Measurements from ENCODE around the gene HARS2.
"Not testable (repeated sequence)": the region's sequence is repeated elsewhere in the genome, so short reads cannot be mapped to it uniquely, and the experiment has no call there.

HARS2 gene

GRCh38 chr5:140696891-140697492 is 5.7 kb downstream of the HARS2 start:
- no peak for DNase-seq (ENCODE audit: low read depth in 1 of 2, low spot score in 1 of 2)

- peak; percentile 80 for DNase-seq (ENCODE audit: low read depth in 1 of 2, low spot score in 1 of 2)
Measured at GRCh38 chr5:140700177-140701144, 9.2 kb downstream of the HARS2 start, which contains the start of gene ZMAT2. Gene ZMAT2, plus strand, starts transcription at chr5:140700447. Its CDS starts 14 bp downstream, at chr5:140700461.

- no peak for DNase-seq (ENCODE audit: low read depth in 1 of 2, low spot score in 1 of 2)
Measured at GRCh38 chr5:140707812-140708211, 16.6 kb downstream of the HARS2 start.

- not testable (repeated sequence) for DNase-seq (ENCODE audit: low read depth in 1 of 2, low spot score in 1 of 2)
Measured at GRCh38 chr5:140708787-140709186, 17.5 kb downstream of the HARS2 start.

GRCh38 chr5:140710899-140711552 is 19.8 kb downstream of the HARS2 start:
- peak; percentile 67 to 71 for DNase-seq (ENCODE audit: low read depth in 1 of 2, low spot score in 1 of 2)

- DNase-seq (ENCODE audit: low read depth in 1 of 2, low spot score in 1 of 2): no peak
Measured at GRCh38 chr5:140711794-140712193, 20.5 kb downstream of the HARS2 start.

GRCh38 chr5:140713562-140714094 is 22.4 kb downstream of the HARS2 start:
- DNase-seq (ENCODE audit: low read depth in 1 of 2, low spot score in 1 of 2): no peak

- not testable (repeated sequence) for DNase-seq (ENCODE audit: low read depth in 1 of 2, low spot score in 1 of 2)
Measured at GRCh38 chr5:140716238-140716637, 25.0 kb downstream of the HARS2 start.

- DNase-seq (ENCODE audit: low read depth in 1 of 2, low spot score in 1 of 2): no peak
Measured at GRCh38 chr5:140718266-140718592, 27.0 kb downstream of the HARS2 start.

- DNase-seq (ENCODE audit: low read depth in 1 of 2, low spot score in 1 of 2): not testable (repeated sequence)
Measured at GRCh38 chr5:140720738-140721137, 29.5 kb downstream of the HARS2 start.

- DNase-seq (ENCODE audit: low read depth in 1 of 2, low spot score in 1 of 2): not testable (repeated sequence)
Measured at GRCh38 chr5:140721395-140721794, 30.1 kb downstream of the HARS2 start.

- DNase-seq (ENCODE audit: low read depth in 1 of 2, low spot score in 1 of 2): peak; percentile 24 to 37
Measured at GRCh38 chr5:140725799-140726471, 34.7 kb downstream of the HARS2 start.

- DNase-seq (ENCODE audit: low read depth in 1 of 2, low spot score in 1 of 2): no peak
Measured at GRCh38 chr5:140733098-140733497, 41.8 kb downstream of the HARS2 start.

GRCh38 chr5:140734354-140734753 is 43.1 kb downstream of the HARS2 start:
- DNase-seq (ENCODE audit: low read depth in 1 of 2, low spot score in 1 of 2): no peak

- DNase-seq (ENCODE audit: low read depth in 1 of 2, low spot score in 1 of 2): no peak
Measured at GRCh38 chr5:140737486-140737885, 46.2 kb downstream of the HARS2 start.

- no peak for DNase-seq (ENCODE audit: low read depth in 1 of 2, low spot score in 1 of 2)
Measured at GRCh38 chr5:140741967-140742366, 50.7 kb downstream of the HARS2 start.
